CD14-positive monocyte (primary cell): ENCODE results near the gene SCGB3A1. TPM values are rescaled to one million over a fixed set of nuclear protein-coding genes. Genes with fewer than 3 reads are reported as not detected.

Experiments
- DNase-seq, 3 donors: peaks; one replicate each; pipeline ENCODE4 v3.0.0-alpha.2; 2011 to 2022
- H2AFZ ChIP-seq: 2 replicates; pipeline ENCODE4 v1.6.0; 2012; ENCODE audit warnings: mild to moderate bottlenecking, low read depth, low read length, inconsistent platforms; ENCODE audit not compliant: insufficient read depth, poor library complexity, severe bottlenecking
- H3K27ac ChIP-seq, 2 donors: 1 replicate in 1 of 2; 2 replicates in 1 of 2; pipeline ENCODE4 v1.5.1; 2012 to 2013; ENCODE audit warnings: low read length in 2 of 2, control low read depth in 1 of 2, inconsistent platforms in 1 of 2, low read depth in 1 of 2, mild to moderate bottlenecking in 1 of 2
- H3K27me3 ChIP-seq, 2 donors: one replicate each; pipeline versions ENCODE4 v1.6.0 to v1.6.1; 2011 to 2013; ENCODE audit warnings: low read length in 2 of 2; ENCODE audit not compliant: control insufficient read depth in 2 of 2, insufficient read depth in 2 of 2
- H3K36me3 ChIP-seq, 2 donors: replicated peaks in 1 of 2; 1 replicate in 1 of 2; 2 replicates in 1 of 2; pipeline versions ENCODE4 v1.5.1 to v1.6.1; 2012 to 2013; ENCODE audit warnings: low read length in 2 of 2, control low read depth in 1 of 2, inconsistent platforms in 1 of 2, mild to moderate bottlenecking in 1 of 2; ENCODE audit not compliant: insufficient read depth in 2 of 2, control insufficient read depth in 1 of 2
- H3K4me1 ChIP-seq, 2 donors: 1 replicate in 1 of 2; 2 replicates in 1 of 2; pipeline versions ENCODE4 v1.5.1 to v1.6.1; 2012 to 2013; ENCODE audit warnings: low read length in 2 of 2, control low read depth in 1 of 2, inconsistent platforms in 1 of 2, mild to moderate bottlenecking in 1 of 2, moderate library complexity in 1 of 2; ENCODE audit not compliant: insufficient read depth in 2 of 2, control insufficient read depth in 1 of 2
- H3K4me2 ChIP-seq: replicated peaks from 2 replicates; pipeline ENCODE3; 2012; ENCODE audit warnings: low read length, moderate library complexity, mild to moderate bottlenecking; ENCODE audit not compliant: poor library complexity, severe bottlenecking; ENCODE audit errors: extremely low read depth
- H3K4me3 ChIP-seq, 3 experiments: fragments of 200-600 bp in 1 of 3; sonication (generic) in 1 of 3; replicated peaks in 1 of 3; 1 replicate in 2 of 3; 2 replicates in 1 of 3; pipeline ENCODE4 v1.5.1; 2011 to 2013; ENCODE audit warnings: low read length in 3 of 3, mild to moderate bottlenecking in 3 of 3, control low read depth in 2 of 3, low read depth in 2 of 3, inconsistent platforms in 1 of 3, moderate library complexity in 1 of 3
- H3K79me2 ChIP-seq: 2 replicates; pipeline ENCODE4 v1.6.0; 2012; ENCODE audit warnings: mild to moderate bottlenecking, control low read depth, inconsistent platforms, low read length, moderate library complexity; ENCODE audit not compliant: insufficient read depth
- H3K9ac ChIP-seq: 2 replicates; pipeline ENCODE4 v1.6.0; 2017; ENCODE audit warnings: low read length, mild to moderate bottlenecking; ENCODE audit not compliant: insufficient read depth, poor library complexity, severe bottlenecking
- H3K9me3 ChIP-seq, 2 donors: replicated peaks in 1 of 2; 1 replicate in 1 of 2; 2 replicates in 1 of 2; pipeline versions ENCODE4 v1.5.1 to v1.6.1; 2012 to 2013; ENCODE audit warnings: low read length in 2 of 2, control low read depth in 1 of 2; ENCODE audit not compliant: control insufficient read depth in 1 of 2, insufficient read depth in 1 of 2
- H4K20me1 ChIP-seq: 2 replicates; pipeline ENCODE4 v1.6.0; 2012; ENCODE audit warnings: mild to moderate bottlenecking, low read length, control low read depth, moderate library complexity; ENCODE audit not compliant: insufficient read depth
- H3K27ac Mint-ChIP-seq, 7 donors: one replicate each; pipeline ENCODE4 v1.8.0; 2020; ENCODE audit warnings: mild to moderate bottlenecking in 7 of 7, mixed read lengths in 7 of 7, moderate library complexity in 6 of 7, inconsistent platforms in 2 of 7
- H3K27me3 Mint-ChIP-seq, 3 donors: one replicate each; pipeline ENCODE4 v1.8.0; 2021 to 2022; ENCODE audit warnings: low read depth in 3 of 3, mild to moderate bottlenecking in 3 of 3, mixed read lengths in 3 of 3, moderate library complexity in 3 of 3, inconsistent platforms in 1 of 3
- H3K36me3 Mint-ChIP-seq, 2 donors: one replicate each; pipeline ENCODE4 v1.8.0; 2020; ENCODE audit warnings: mixed read lengths in 2 of 2, inconsistent platforms in 1 of 2, mild to moderate bottlenecking in 1 of 2
- H3K4me1 Mint-ChIP-seq: one replicate; pipeline ENCODE4 v1.8.0; 2020; ENCODE audit warnings: mild to moderate bottlenecking, mixed read lengths
- H3K4me3 Mint-ChIP-seq, 2 donors: one replicate each; pipeline ENCODE4 v1.8.0; 2020; ENCODE audit warnings: mild to moderate bottlenecking in 2 of 2, mixed read lengths in 2 of 2, moderate library complexity in 1 of 2
- H3K9me3 Mint-ChIP-seq, 7 donors: one replicate each; pipeline ENCODE4 v1.8.0; 2020 to 2022; ENCODE audit warnings: mixed read lengths in 7 of 7, mild to moderate bottlenecking in 6 of 7, moderate library complexity in 6 of 7, inconsistent platforms in 2 of 7
- CTCF ChIP-seq: fragments of 200-600 bp; IDR thresholded peaks from one replicate; pipeline ENCODE4 v1.8.0; 2022; ENCODE audit warnings: antibody characterized with exemption, mild to moderate bottlenecking
- WGBS: methylation state at CpG from one replicate; pipeline ENCODE4 v1.1.5; 2013; ENCODE audit warnings: missing lambda C conversion rate; ENCODE audit not compliant: insufficient coverage; 5-methylcytosine and 5-hydroxymethylcytosine counted together
- intact Hi-C, 2 donors: fragments of 100-400 bp; cut with micrococcal nuclease; formaldehyde crosslinking; loops; one replicate each; pipeline versions ENCODE4 v1.15.0 to v1.15.1; 2023
- polyA plus RNA-seq, 3 donors: library from polyadenylated mRNA; depleted of rRNA in 1 of 3; unstranded in 2 of 3; stranded (reverse) in 1 of 3; fragments of 300-500 nt in 2 of 3; fragments of >200 nt in 1 of 3; fragmentation: Illumina TruSeq in 2 of 3; gene quantifications; 1 replicate in 2 of 3; 2 replicates in 1 of 3; pipeline ENCODE4 v1.2.3, GENCODE V29; 2012 to 2021

SCGB3A1 gene
- polyA plus RNA-seq, 3 donors, result 0.49 to 0.83 (median 0.59) TPM

DNA sequence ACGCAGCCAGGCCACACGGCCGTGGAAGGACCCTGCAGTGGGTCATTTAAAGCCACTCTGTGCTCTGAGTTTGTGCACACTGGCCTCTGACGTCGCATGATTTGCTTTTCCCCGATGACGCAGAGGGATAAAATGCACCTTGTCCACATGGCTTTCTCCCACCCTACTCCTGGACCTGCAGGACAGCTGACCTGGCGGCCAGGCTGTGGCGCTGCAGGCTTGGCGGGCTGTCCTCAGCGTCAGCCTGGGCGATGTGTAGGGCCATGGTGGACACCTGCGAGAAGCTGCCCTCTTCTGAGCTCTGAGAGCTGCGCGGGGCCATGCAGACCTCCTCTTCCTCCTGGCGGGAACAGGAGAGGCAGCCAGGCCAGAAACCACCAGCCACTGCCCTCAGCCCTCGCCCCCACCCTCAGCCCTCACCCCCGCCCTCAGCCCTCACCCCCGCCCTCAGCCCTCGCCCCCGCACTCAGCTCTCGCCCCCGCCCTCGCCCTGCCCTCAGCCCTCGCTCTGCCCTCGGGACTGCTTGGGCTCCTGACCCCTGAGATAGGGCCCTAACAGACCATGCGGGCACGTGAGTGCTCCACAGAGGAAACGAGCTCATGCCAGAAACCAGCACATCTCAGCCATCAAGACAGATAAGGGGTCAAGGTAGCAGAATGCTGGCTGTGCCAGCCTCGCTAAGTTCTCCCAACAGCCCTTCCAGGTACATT is 20.0 kb upstream of the SCGB3A1 start:
- Histone ChIP-seq H3K36me3 (no peaks in the 10 kb centered on the region), H2AFZ (no peak overlapping the region), H3K9ac (no peak overlapping the region), H3K4me1 (no peaks in the 10 kb centered on the region), H3K27ac (no peak overlapping the region), H3K79me2 (no peaks in the 10 kb centered on the region), H3K4me2 (no peak overlapping the region), H3K4me3 (no peak overlapping the region), H3K27me3 (no peaks in the 10 kb centered on the region), H4K20me1 (no peaks in the 10 kb centered on the region), H3K9me3 (no peaks in the 10 kb centered on the region)
- H3K4me1 Mint-ChIP-seq, result no peaks in the 10 kb centered on the region
- peaks cover 0 to 6% (median 4%) of the 10 kb centered on the region in 3 donors for H3K27me3 Mint-ChIP-seq
- WGBS, result 89% methylated on average over 17 of the region's 30 CpGs
- H3K9me3 Mint-ChIP-seq, result peaks cover 0 to 1% (median 0%) of the 10 kb centered on the region in 7 donors
- TF ChIP-seq CTCF, result no peak
- no peak overlapping the region for H3K27ac Mint-ChIP-seq
- DNase-seq, result no peak
- no peaks in the 10 kb centered on the region for H3K36me3 Mint-ChIP-seq
- intact Hi-C loops, result no loop called here
- no peak overlapping the region for H3K4me3 Mint-ChIP-seq

DNA sequence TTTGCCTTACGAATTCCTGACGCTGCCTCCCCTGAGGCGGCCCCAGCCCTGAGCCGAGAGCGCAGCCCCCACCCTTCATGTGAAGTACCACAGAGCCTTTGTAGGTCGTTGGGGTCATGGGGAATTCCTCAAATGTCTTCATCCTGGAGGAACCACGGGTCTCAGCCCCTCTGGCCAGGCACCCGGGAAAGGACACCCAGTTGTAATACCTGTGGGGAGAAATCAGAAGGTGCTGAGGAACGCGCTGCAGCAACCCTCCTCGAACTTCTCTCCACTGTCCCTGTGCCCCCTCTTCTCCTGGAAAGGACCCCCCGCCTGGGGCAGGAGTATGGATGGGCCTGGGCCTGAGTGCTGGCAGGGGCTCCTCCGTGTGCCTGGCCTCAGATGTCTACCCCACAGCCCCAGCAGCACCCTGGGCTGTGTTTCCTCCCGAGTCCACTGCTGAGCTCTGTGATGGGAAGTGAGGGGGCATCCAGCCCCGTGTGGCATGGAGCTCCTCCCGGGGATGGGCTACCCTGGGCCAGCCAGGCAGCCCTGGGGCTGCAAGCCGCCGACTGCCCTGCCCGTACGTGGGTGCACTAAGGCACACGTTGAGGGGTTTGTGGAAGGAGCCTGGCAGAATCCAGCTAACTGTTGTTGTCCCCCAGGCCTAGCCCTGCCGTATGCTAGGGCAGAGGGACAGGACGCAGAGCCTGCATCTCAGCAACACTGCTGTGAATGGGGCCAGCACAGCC is 18.7 kb upstream of the SCGB3A1 start:
- no peaks in the 10 kb centered on the region for H3K9me3 Mint-ChIP-seq
- H4K20me1 ChIP-seq, result no peaks in the 10 kb centered on the region
- H3K36me3 Mint-ChIP-seq, result no peaks in the 10 kb centered on the region
- no peaks in the 10 kb centered on the region for H3K4me1 Mint-ChIP-seq
- H3K27ac ChIP-seq, result no peak overlapping the region
- no peaks in the 10 kb centered on the region for H3K4me1 ChIP-seq
- H3K27me3 Mint-ChIP-seq, result peaks cover 0 to 5% (median 3%) of the 10 kb centered on the region in 3 donors
- no peak overlapping the region for H2AFZ ChIP-seq
- no peaks in the 10 kb centered on the region for H3K27me3 ChIP-seq
- H3K9me3 ChIP-seq, result no peaks in the 10 kb centered on the region
- no peak overlapping the region for H3K9ac ChIP-seq
- H3K36me3 ChIP-seq, result no peaks in the 10 kb centered on the region
- DNase-seq, result no peak
- H3K79me2 ChIP-seq, result no peaks in the 10 kb centered on the region
- H3K27ac Mint-ChIP-seq, result no peak overlapping the region
- 91% methylated on average over 14 of the region's 23 CpGs for WGBS
- H3K4me2 ChIP-seq, result no peak overlapping the region
- H3K4me3 ChIP-seq, result no peak overlapping the region
- intact Hi-C loops, result no loop called here
- H3K4me3 Mint-ChIP-seq, result no peak overlapping the region
- no peak for TF ChIP-seq CTCF
